H9 (cell line): ENCODE results near the gene TMEM51. TPM values are rescaled to one million over a fixed set of nuclear protein-coding genes. Genes with fewer than 3 reads are reported as not detected.

Experiments
- DNase-seq: peaks from one replicate; pipeline ENCODE4 v3.0.0-alpha.2; 2017
- H2AFZ ChIP-seq: one replicate; pipeline ENCODE4 v1.6.1; 2013; ENCODE audit warnings: mild to moderate bottlenecking, low read length, control low read depth, moderate library complexity
- H2AK5ac ChIP-seq: 2 replicates; pipeline ENCODE4 v1.6.1; 2013; ENCODE audit warnings: low read length, control low read depth, mixed read lengths; ENCODE audit not compliant: insufficient read length
- H2BK120ac ChIP-seq: one replicate; pipeline ENCODE4 v1.6.1; 2013; ENCODE audit warnings: low read depth, mild to moderate bottlenecking, low read length, control low read depth, inconsistent platforms; ENCODE audit not compliant: poor library complexity, severe bottlenecking
- H2BK12ac ChIP-seq: 2 replicates; pipeline ENCODE4 v1.6.1; 2013; ENCODE audit warnings: low read length, control low read depth, mixed read lengths, low read depth; ENCODE audit not compliant: insufficient read length
- H2BK15ac ChIP-seq: 2 replicates; pipeline ENCODE4 v1.6.1; 2013; ENCODE audit warnings: low read depth, low read length, control low read depth
- H2BK20ac ChIP-seq: one replicate; pipeline ENCODE4 v1.6.1; 2013; ENCODE audit warnings: low read depth, mild to moderate bottlenecking, low read length, control low read depth, inconsistent platforms; ENCODE audit not compliant: poor library complexity, severe bottlenecking
- H2BK5ac ChIP-seq: 2 replicates; pipeline ENCODE4 v1.6.1; 2013; ENCODE audit warnings: low read length, control low read depth, mixed read lengths; ENCODE audit not compliant: insufficient read length
- H3K14ac ChIP-seq: 2 replicates; pipeline ENCODE4 v1.6.1; 2013; ENCODE audit warnings: low read length, control low read depth; ENCODE audit not compliant: insufficient read depth
- H3K18ac ChIP-seq: 2 replicates; pipeline ENCODE4 v1.6.1; 2013; ENCODE audit warnings: low read depth, mild to moderate bottlenecking, mixed read lengths, low read length, control low read depth; ENCODE audit not compliant: insufficient read length
- H3K23ac ChIP-seq: 2 replicates; pipeline ENCODE4 v1.6.1; 2013; ENCODE audit warnings: low read length, control low read depth, mixed read lengths, low read depth; ENCODE audit not compliant: insufficient read length
- H3K23me2 ChIP-seq: 2 replicates; pipeline ENCODE4 v1.6.1; 2013; ENCODE audit warnings: low read depth, mild to moderate bottlenecking, mixed read lengths, low read length, control low read depth; ENCODE audit not compliant: insufficient read length, poor library complexity, severe bottlenecking
- H3K27ac ChIP-seq: 2 replicates; pipeline ENCODE4 v1.5.1; 2013; ENCODE audit warnings: low read length, control low read depth, mixed read lengths, low read depth; ENCODE audit not compliant: insufficient read length
- H3K27me3 ChIP-seq: 2 replicates; pipeline ENCODE4 v1.6.1; 2013; ENCODE audit warnings: low read length, control low read depth, inconsistent platforms; ENCODE audit not compliant: insufficient read depth
- H3K4ac ChIP-seq: 2 replicates; pipeline ENCODE4 v1.6.1; 2013; ENCODE audit warnings: low read depth, mild to moderate bottlenecking, control low read depth, inconsistent platforms, low read length, moderate library complexity
- H3K4me1 ChIP-seq: 2 replicates; pipeline ENCODE4 v1.6.1; 2013; ENCODE audit warnings: low read length, control low read depth, inconsistent platforms; ENCODE audit not compliant: insufficient read depth
- H3K4me2 ChIP-seq: 2 replicates; pipeline ENCODE4 v1.6.1; 2013; ENCODE audit warnings: low read length, control low read depth, mixed read lengths; ENCODE audit not compliant: insufficient read length, insufficient read depth
- H3K56ac ChIP-seq: 2 replicates; pipeline ENCODE4 v1.6.1; 2013; ENCODE audit warnings: low read depth, mild to moderate bottlenecking, mixed read lengths, low read length, control low read depth; ENCODE audit not compliant: insufficient read length
- H3K79me1 ChIP-seq: 2 replicates; pipeline ENCODE4 v1.6.1; 2013; ENCODE audit warnings: low read depth, mild to moderate bottlenecking, moderate library complexity, low read length, control low read depth, inconsistent platforms; ENCODE audit not compliant: insufficient read depth, poor library complexity, severe bottlenecking
- H3K79me2 ChIP-seq: 2 replicates; pipeline ENCODE4 v1.6.1; 2013; ENCODE audit warnings: low read length, control low read depth, inconsistent platforms; ENCODE audit not compliant: insufficient read depth
- H3K9ac ChIP-seq: 2 replicates; pipeline ENCODE4 v1.6.1; 2013; ENCODE audit warnings: low read length, control low read depth, mixed read lengths; ENCODE audit not compliant: insufficient read length; ENCODE audit errors: extremely low read depth
- H3K9me3 ChIP-seq: one replicate; pipeline ENCODE4 v1.6.1; 2013; ENCODE audit warnings: low read depth, low read length, inconsistent platforms; ENCODE audit not compliant: control insufficient read depth
- H3T11ph ChIP-seq: one replicate; pipeline ENCODE4 v1.6.1; 2013; ENCODE audit warnings: mild to moderate bottlenecking, low read length, control low read depth, inconsistent platforms
- H4K20me1 ChIP-seq: one replicate; pipeline ENCODE4 v1.6.1; 2013; ENCODE audit not compliant: control insufficient read depth, insufficient read length, insufficient read depth
- H4K5ac ChIP-seq: 2 replicates; pipeline ENCODE4 v1.6.1; 2013; ENCODE audit warnings: low read depth, mild to moderate bottlenecking, mixed read lengths, low read length, control low read depth; ENCODE audit not compliant: insufficient read length
- H4K8ac ChIP-seq: replicated peaks from 2 replicates; pipeline ENCODE4 v1.6.1; 2013; ENCODE audit warnings: low read length, control low read depth, mixed read lengths, low read depth; ENCODE audit not compliant: insufficient read length
- H4K91ac ChIP-seq: 2 replicates; pipeline ENCODE4 v1.6.1; 2013; ENCODE audit warnings: low read depth, mild to moderate bottlenecking, moderate library complexity, mixed read lengths, low read length, control low read depth; ENCODE audit not compliant: insufficient read length
- H3K27ac Mint-ChIP-seq, 3 experiments: 2 replicates in 2 of 3; 3 replicates in 1 of 3; pipeline ENCODE4 v1.8.0; 2020 to 2021; ENCODE audit warnings: mixed read lengths in 3 of 3, mild to moderate bottlenecking in 1 of 3, moderate library complexity in 1 of 3
- H3K27me3 Mint-ChIP-seq: 2 replicates; pipeline ENCODE4 v1.8.0; 2021; ENCODE audit warnings: low read depth, mild to moderate bottlenecking, moderate library complexity, mixed read lengths
- H3K36me3 Mint-ChIP-seq, 3 experiments: 2 replicates in 2 of 3; 3 replicates in 1 of 3; pipeline ENCODE4 v1.8.0; 2020 to 2021; ENCODE audit warnings: low read depth in 3 of 3, mixed read lengths in 3 of 3; ENCODE audit not compliant: insufficient read depth in 1 of 3
- H3K4me1 Mint-ChIP-seq, 2 experiments: 2 replicates each; pipeline ENCODE4 v1.8.0; 2020; ENCODE audit warnings: mixed read lengths in 2 of 2
- H3K4me3 Mint-ChIP-seq, 2 experiments: 2 replicates in 1 of 2; 3 replicates in 1 of 2; pipeline ENCODE4 v1.8.0; 2020 to 2021; ENCODE audit warnings: mild to moderate bottlenecking in 2 of 2, mixed read lengths in 2 of 2, moderate library complexity in 1 of 2
- H3K9me3 Mint-ChIP-seq, 2 experiments: 2 replicates in 1 of 2; 3 replicates in 1 of 2; pipeline ENCODE4 v1.8.0; 2020; ENCODE audit warnings: mild to moderate bottlenecking in 2 of 2, mixed read lengths in 2 of 2, moderate library complexity in 1 of 2
- WGBS: extraction: QIAGEN DNeasy Blood & Tissue Kit; methylation state at CpG from one replicate; pipeline ENCODE4 v1.1.7; 2013; ENCODE audit warnings: missing lambda C conversion rate, low lambda C conversion rate, mixed read lengths; ENCODE audit not compliant: insufficient read length; ENCODE audit errors: extremely low coverage; 5-methylcytosine and 5-hydroxymethylcytosine counted together
- total RNA-seq: library from RNA; stranded (reverse); gene quantifications from 2 replicates; pipeline ENCODE4 v1.2.1, GENCODE V29; 2021
- TF ChIP-seq, protein P1 (sequence below): fragments of 200-600 bp; sonication (generic); conservative IDR thresholded peaks from 3 replicates; pipeline ENCODE4 v1.8.0; 2021; ENCODE audit warnings: antibody characterized with exemption, mild to moderate bottlenecking

The TMEM51 gene
- total RNA-seq, 1 experiment from 2014 or later: 4.6 TPM

- H2BK5ac ChIP-seq: no peak overlapping the region
- H2AFZ ChIP-seq: no peak overlapping the region
- H3K27ac ChIP-seq: no peak overlapping the region
- Mint-ChIP-seq H3K9me3 (no peaks in the 10 kb centered on the region), H3K4me1 (peaks cover 40 to 49% of the 10 kb centered on the region in 2 experiments), H3K36me3 (no peaks in the 10 kb centered on the region; a peak in 1 of 7 replicates), H3K27me3 (no peaks in the 10 kb centered on the region), H3K27ac (peak overlapping the region; percentile 1 to 92 (median 39); a peak in 4 of 7 replicates), H3K4me3 (peak overlapping the region in 1 of 2 experiments; percentile 51; a peak in 2 of 5 replicates)
- H3K14ac ChIP-seq: peak overlapping the region; percentile 60; the same call in 1 of the 2 replicates
- H3K79me2 ChIP-seq: no peaks in the 10 kb centered on the region
- TF ChIP-seq, protein P1, sequence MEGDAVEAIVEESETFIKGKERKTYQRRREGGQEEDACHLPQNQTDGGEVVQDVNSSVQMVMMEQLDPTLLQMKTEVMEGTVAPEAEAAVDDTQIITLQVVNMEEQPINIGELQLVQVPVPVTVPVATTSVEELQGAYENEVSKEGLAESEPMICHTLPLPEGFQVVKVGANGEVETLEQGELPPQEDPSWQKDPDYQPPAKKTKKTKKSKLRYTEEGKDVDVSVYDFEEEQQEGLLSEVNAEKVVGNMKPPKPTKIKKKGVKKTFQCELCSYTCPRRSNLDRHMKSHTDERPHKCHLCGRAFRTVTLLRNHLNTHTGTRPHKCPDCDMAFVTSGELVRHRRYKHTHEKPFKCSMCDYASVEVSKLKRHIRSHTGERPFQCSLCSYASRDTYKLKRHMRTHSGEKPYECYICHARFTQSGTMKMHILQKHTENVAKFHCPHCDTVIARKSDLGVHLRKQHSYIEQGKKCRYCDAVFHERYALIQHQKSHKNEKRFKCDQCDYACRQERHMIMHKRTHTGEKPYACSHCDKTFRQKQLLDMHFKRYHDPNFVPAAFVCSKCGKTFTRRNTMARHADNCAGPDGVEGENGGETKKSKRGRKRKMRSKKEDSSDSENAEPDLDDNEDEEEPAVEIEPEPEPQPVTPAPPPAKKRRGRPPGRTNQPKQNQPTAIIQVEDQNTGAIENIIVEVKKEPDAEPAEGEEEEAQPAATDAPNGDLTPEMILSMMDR: no peak
- H2BK12ac ChIP-seq: no peak overlapping the region
- no CpG with 5 or more reads among the region's 15 CpGs for WGBS
- H3K9ac ChIP-seq: no peak overlapping the region
- no peaks in the 10 kb centered on the region for H4K20me1 ChIP-seq
- no peak overlapping the region for H3T11ph ChIP-seq
- no peaks in the 10 kb centered on the region for H3K9me3 ChIP-seq
- no peak overlapping the region for H3K4ac ChIP-seq
- H2BK20ac ChIP-seq: no peak overlapping the region
- no peak for DNase-seq
- no peak overlapping the region for H2AK5ac ChIP-seq
- H4K5ac ChIP-seq: peak overlapping the region; percentile 10
- H3K56ac ChIP-seq: no peak overlapping the region
- no peaks in the 10 kb centered on the region for H3K23me2 ChIP-seq
- no peak overlapping the region for H2BK120ac ChIP-seq
- H3K79me1 ChIP-seq: no peaks in the 10 kb centered on the region
- no peak overlapping the region for H3K18ac ChIP-seq
- H2BK15ac ChIP-seq: no peak overlapping the region
- no peak overlapping the region for H4K8ac ChIP-seq
- H3K27me3 ChIP-seq: no peaks in the 10 kb centered on the region
- peaks cover 13% of the 10 kb centered on the region; the same call in 1 of the 2 replicates for H3K4me1 ChIP-seq
- no peak overlapping the region for H3K4me2 ChIP-seq
- H4K91ac ChIP-seq: no peak overlapping the region
- H3K23ac ChIP-seq: no peak overlapping the region
These were observed 33.9 kb downstream of the TMEM51 start for GRCh38 chr1:15187175-15188129.
